ENCODE results near the gene PRTFDC1.

PRTFDC1 gene

DNA sequence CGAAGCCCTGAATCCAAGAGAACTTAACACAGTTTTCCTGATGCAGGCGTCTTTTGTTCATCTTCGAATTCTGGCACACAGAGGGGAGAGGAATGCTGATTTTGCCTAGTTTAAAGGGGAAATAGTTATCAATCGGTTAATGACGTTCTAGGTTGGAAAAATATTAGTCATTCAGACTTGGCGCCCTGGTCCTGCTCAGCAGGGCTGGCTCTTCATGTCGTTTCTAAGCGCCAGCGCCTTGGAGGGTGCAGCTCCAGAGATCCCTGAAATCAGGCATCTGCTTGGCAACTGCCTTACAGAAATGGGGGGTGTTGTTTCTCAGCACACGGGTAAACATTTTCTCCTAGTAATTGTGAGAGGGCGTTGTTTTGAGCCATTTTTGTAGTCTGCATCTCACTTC lies 1.3 kb upstream of the PRTFDC1 start:
- DNase-seq (ENCODE audit: low read depth) = no peak
- H3K4me3 ChIP-seq (ENCODE audit: low read depth, low read length) = no peak overlapping the region
- no peak for TF ChIP-seq POLR2A (IDR thresholded peaks at IDR 0.05; ENCODE audit: extremely low read depth, insufficient read length)

DNA sequence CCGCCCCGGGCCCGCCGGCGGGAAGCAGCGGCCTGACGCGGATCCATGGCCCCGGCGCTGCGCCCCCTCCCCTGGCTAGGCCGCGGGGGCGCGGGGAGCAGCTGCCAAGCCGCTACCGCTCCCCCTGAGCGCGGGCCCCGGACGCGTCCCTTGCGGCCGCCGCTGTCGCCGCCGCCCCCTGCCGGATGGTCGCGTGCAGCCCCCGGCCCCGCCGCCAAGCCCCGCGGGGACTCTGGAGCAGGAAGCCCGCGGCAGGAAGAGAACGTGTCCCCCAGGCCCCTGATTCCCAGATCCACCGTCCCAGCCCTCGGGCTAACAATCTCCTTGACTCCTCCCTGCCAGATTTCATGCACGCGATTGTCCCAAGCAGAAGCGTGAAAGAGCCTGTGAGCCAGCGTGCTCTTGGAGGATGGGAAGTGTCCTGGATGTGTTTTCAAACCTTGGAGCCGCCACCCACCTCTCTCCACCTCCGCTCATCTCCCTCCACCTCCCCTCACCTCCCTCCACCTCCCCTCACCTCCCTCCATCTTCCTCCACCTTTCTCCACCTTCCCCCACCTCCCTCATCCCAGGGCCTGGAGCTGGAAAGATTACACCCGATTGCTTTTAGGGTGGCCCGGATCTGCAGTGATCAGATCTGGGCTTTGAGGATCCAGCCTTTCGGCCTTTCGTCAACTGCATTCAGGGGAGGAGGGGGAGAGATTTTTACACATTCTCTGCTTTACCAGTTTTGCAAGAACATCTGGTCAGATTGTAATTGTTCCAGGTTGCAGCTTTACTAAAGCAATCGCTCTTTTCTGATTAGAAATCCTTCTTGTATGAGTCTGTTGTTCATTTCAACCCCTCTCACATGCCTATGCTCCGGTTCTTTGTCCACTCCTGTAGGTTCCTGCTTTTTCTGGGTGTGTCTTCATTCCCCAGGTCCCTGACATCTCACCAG lies 570 bp upstream of the PRTFDC1 start:
- no peak for DNase-seq (ENCODE audit: low read depth)
- TF ChIP-seq MYC (IDR thresholded peaks at IDR 0.05; ENCODE audit: low read depth, low read length) (no peak), POLR2A (IDR thresholded peaks at IDR 0.05; ENCODE audit: extremely low read depth, insufficient read length) (no peak)
- TF ChIP-seq, protein P1, sequence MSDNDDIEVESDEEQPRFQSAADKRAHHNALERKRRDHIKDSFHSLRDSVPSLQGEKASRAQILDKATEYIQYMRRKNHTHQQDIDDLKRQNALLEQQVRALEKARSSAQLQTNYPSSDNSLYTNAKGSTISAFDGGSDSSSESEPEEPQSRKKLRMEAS (IDR thresholded peaks at IDR 0.05; ENCODE audit: low read depth, low read length) = no peak
- TF ChIP-seq, protein P2, sequence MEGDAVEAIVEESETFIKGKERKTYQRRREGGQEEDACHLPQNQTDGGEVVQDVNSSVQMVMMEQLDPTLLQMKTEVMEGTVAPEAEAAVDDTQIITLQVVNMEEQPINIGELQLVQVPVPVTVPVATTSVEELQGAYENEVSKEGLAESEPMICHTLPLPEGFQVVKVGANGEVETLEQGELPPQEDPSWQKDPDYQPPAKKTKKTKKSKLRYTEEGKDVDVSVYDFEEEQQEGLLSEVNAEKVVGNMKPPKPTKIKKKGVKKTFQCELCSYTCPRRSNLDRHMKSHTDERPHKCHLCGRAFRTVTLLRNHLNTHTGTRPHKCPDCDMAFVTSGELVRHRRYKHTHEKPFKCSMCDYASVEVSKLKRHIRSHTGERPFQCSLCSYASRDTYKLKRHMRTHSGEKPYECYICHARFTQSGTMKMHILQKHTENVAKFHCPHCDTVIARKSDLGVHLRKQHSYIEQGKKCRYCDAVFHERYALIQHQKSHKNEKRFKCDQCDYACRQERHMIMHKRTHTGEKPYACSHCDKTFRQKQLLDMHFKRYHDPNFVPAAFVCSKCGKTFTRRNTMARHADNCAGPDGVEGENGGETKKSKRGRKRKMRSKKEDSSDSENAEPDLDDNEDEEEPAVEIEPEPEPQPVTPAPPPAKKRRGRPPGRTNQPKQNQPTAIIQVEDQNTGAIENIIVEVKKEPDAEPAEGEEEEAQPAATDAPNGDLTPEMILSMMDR (IDR thresholded peaks at IDR 0.05; ENCODE audit: low read depth, low read length) = no peak
- no peak overlapping the region for H3K4me3 ChIP-seq (ENCODE audit: low read depth, low read length)

DNA sequence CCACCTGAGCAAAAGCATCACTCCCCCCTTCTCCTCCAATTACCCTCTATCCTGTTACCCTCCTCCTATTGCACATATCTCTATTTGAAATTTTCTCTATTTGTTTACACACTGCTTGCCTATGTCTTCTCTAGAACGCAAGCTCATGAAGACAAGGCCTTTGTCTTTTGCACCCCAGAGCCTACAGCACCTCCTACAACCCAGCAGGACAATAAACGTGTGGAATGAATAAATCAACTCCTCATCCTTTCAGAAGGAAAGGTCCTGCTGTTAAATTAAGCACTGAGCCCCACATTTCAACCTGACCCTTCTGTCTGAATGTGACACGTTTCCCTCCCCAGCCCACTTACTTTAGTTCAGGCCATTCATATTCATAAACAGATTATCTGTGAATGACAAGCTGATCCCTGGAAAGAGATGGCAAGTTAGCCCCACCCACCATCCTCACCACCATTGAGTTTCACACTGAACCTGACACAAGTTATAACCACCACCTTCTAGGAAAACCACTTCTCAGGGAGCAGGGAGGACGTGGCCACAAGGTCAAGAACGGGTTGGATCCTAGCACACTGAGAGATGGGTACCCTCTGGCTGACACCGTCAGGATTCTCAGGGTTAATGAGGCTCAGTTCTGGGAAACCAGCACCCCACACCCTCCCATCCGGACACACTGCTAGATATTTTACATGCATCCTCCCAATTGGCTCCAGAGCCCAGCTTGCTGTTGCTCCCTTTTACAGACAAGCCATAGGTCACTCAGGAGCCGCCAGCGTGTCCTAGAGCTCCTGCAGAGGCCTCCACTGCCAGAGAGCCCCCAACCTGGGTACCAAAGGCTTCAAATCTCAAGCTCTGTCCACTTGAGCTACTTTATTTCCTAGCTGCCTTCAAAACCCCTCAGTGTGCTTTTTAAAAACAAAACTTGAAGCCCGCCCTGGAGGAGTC lies 934 bp downstream of the PRTFDC1 start:
- DNase-seq (ENCODE audit: low read depth) = no peak
- no peak overlapping the region for H3K4me3 ChIP-seq (ENCODE audit: low read depth, low read length)
- TF ChIP-seq POLR2A (IDR thresholded peaks at IDR 0.05; ENCODE audit: extremely low read depth, insufficient read length) (no peak), MYC (IDR thresholded peaks at IDR 0.05; ENCODE audit: low read depth, low read length) (no peak)
- TF ChIP-seq, protein P2 (IDR thresholded peaks at IDR 0.05; ENCODE audit: low read depth, low read length) = no peak
- TF ChIP-seq, protein P1 (IDR thresholded peaks at IDR 0.05; ENCODE audit: low read depth, low read length) = no peak

DNA sequence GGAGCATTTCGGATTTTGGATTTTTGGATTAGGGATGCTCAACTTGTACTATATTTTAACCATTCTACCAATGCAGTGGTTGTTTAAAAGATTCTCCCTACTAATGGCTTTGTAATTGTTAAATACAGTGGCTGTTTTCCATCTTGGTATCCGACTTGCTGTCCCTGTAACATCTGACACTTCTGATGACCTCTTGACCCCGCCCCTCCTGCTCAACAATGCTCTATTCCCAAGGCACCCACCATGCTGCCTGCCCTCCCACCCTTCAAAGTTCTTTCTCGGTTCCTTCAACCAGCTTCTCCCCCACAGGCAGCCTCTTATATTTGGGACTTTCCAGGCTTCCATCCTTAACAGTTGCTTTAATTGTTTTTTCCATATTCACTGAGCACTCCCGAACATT lies 2.0 kb downstream of the PRTFDC1 start:
- no peak for DNase-seq (ENCODE audit: low read depth)
- H3K4me3 ChIP-seq (ENCODE audit: low read depth, low read length) = no peak overlapping the region
- TF ChIP-seq, protein P2 (IDR thresholded peaks at IDR 0.05; ENCODE audit: low read depth, low read length) = no peak
- no peak for TF ChIP-seq MYC (IDR thresholded peaks at IDR 0.05; ENCODE audit: low read depth, low read length)
- TF ChIP-seq POLR2A (IDR thresholded peaks at IDR 0.05; ENCODE audit: extremely low read depth, insufficient read length) = no peak

DNA sequence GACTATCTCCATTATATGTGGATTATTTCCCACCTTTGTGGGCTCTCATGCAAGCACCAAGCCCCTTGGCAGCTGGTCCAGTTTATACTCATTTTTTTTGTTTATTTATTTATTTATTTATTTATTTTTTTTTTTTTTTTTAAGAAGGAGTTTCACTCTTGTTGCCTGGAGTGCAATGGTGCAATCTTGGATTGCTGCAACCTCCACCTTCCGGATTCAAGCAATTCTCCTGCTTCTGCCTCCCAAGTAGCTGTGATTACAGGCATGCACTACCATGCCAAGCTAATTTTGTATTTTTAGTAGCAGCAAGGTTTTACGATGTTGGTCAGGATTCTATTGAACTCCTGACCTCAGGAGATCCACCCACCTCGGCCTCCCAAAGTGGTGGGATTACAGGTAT lies 2.8 kb downstream of the PRTFDC1 start:
- DNase-seq (ENCODE audit: low read depth) = no peak
- TF ChIP-seq, protein P1 (IDR thresholded peaks at IDR 0.05; ENCODE audit: low read depth, low read length) = no peak
- TF ChIP-seq, protein P2 (IDR thresholded peaks at IDR 0.05; ENCODE audit: low read depth, low read length) = no peak
- TF ChIP-seq MYC (IDR thresholded peaks at IDR 0.05; ENCODE audit: low read depth, low read length) = no peak
- no peak for TF ChIP-seq POLR2A (IDR thresholded peaks at IDR 0.05; ENCODE audit: extremely low read depth, insufficient read length)
- H3K4me3 ChIP-seq (ENCODE audit: low read depth, low read length) = no peak overlapping the region

Data from NB4 (cell line).